ENCODE data around the gene FBF1. TPM values are rescaled to one million over a fixed set of nuclear protein-coding genes. Genes with fewer than 3 reads are reported as not detected.
"Not testable (repeated sequence)": the region's sequence is repeated elsewhere in the genome, so short reads cannot be mapped to it uniquely, and the experiment has no call there.

Gene FBF1
- total RNA-seq, 1 donor from 2014 or later, result 3.8 TPM

DNA sequence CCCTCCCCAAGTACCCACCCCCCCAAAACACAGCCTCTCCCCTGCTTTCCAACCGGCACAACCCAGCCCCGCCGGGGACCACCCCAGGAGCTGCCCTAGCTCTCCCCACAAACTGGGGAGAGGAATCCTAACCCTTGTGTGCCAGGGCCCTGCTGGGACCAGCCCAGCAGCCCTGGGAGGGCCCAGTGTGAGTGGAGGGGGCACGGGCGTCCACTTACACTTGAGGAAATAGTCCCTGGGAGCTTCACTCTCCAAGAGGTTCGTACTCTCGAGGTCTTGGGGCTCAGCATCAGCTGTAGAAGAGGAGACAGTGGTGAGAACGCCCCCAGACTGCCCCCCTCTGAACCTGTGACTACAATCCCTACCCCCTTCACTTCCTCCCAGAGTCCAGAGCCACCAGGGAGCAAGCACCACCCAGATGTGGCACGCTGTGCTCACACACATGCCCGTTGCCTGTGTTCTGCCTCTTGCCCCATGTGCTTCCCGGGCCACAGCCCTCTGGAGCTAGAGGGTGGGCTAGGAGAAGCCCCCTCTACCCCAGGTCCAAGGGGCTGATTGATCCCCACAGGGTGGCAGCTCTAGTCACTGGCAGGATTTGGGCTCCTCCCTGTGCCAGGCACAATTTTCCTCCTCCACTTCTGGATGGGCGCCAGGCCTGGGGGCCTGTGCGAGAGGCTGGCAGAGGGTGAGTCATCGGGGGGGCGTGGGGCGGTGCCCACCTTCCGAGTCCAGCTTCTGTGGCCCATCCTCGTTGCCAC is 65.5 kb downstream of the FBF1 start:
- TF ChIP-seq, protein P1, sequence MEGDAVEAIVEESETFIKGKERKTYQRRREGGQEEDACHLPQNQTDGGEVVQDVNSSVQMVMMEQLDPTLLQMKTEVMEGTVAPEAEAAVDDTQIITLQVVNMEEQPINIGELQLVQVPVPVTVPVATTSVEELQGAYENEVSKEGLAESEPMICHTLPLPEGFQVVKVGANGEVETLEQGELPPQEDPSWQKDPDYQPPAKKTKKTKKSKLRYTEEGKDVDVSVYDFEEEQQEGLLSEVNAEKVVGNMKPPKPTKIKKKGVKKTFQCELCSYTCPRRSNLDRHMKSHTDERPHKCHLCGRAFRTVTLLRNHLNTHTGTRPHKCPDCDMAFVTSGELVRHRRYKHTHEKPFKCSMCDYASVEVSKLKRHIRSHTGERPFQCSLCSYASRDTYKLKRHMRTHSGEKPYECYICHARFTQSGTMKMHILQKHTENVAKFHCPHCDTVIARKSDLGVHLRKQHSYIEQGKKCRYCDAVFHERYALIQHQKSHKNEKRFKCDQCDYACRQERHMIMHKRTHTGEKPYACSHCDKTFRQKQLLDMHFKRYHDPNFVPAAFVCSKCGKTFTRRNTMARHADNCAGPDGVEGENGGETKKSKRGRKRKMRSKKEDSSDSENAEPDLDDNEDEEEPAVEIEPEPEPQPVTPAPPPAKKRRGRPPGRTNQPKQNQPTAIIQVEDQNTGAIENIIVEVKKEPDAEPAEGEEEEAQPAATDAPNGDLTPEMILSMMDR (IDR thresholded peaks at IDR 0.05; ENCODE audit: insufficient read depth, low read length, poor library complexity, severe bottlenecking), result no peak
- no peaks in the 10 kb centered on the region for H3K27me3 ChIP-seq (ENCODE audit: control insufficient read depth, insufficient read depth, low read length)
- H3K4me3 ChIP-seq (ENCODE audit: low read depth, low read length), result no peak overlapping the region
- no peak for DNase-seq (ENCODE audit: low read depth)
- H3K36me3 ChIP-seq (ENCODE audit: control insufficient read depth, insufficient read depth, low read length), result no peaks in the 10 kb centered on the region

DNA sequence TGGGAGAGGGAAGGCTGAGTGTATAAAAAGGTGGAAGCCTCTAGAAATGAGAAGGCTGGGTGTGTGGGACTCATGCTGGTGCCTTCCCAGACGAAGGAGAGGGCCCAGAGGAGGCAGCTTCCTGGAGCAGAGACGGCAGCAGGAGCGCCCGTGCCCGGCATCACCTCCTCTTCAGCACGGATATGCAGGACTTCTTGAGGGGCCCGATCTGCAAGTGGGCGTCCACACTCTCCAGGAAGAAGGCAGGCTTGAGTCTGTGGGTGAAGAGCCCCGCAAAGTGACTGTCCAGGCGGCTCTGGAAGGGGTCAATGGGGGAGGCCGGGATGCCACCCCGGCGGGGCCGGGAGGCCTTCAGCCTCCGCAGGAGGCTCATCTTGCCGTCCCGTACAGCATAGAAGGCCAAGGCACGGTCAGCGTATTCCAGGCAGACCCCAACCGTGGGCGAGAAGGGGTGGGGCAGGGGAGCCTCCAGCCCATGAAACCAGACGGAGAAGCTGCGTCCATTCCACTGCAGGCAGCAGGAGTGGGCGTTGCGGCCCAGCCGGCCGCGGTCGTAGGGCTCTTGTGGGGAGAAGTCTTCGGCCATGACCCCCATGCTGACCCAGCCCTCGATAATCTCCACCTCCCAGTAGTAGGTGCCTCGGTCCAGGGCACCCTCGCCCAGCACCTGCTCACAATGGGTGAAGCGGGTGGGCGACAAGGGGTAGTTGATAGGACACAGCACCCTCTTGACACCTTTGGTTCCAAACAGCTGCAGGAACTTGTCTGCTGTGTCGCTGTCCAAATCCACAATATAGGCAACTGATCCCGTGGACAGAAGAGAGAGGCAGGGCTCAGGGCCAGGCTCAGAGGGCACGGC is 66.3 kb downstream of the FBF1 start:
- no peaks in the 10 kb centered on the region for H3K36me3 ChIP-seq (ENCODE audit: control insufficient read depth, insufficient read depth, low read length)
- no peaks in the 10 kb centered on the region for H3K27me3 ChIP-seq (ENCODE audit: control insufficient read depth, insufficient read depth, low read length)
- no peak overlapping the region for H3K4me3 ChIP-seq (ENCODE audit: low read depth, low read length)
- no peak for DNase-seq (ENCODE audit: low read depth)
- TF ChIP-seq, protein P1 (IDR thresholded peaks at IDR 0.05; ENCODE audit: insufficient read depth, low read length, poor library complexity, severe bottlenecking), result no peak

DNA sequence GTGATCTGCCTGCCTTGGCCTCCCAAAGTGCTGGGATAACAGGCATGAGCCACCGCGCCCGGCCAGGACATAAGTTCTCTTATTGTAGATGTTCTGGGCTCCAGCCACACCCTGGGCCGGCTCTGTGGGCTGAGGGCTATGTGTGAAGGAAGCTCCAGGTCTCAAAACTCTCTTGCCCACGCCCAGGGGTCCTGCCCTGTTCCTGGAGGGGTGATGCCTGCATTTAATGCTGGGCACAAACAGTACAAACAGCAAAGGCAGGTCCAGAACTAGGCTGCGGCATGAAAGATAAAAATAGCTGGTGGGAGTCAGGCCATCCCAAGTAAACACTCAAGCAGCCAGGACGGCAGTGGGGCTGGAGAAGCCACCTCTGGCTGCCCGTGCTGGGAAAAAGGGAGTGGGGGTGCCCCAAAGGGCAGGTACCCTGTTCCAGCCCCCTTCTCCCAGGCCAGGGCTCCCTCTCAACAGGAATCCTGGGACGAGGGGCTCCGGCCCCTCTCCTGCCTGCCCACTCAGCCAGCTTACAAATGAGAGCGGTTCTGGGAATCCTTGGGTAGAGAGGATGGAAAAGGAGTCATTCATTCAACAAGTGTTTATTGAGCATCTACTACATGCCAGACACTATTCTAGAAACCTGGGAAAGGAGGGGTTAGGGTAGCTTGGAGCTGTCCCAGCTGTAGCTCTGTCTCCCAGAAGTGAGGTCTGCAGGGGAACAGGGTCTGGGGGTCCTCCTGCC is 67.1 kb downstream of the FBF1 start:
- TF ChIP-seq, protein P1 (IDR thresholded peaks at IDR 0.05; ENCODE audit: insufficient read depth, low read length, poor library complexity, severe bottlenecking), result no peak
- H3K36me3 ChIP-seq (ENCODE audit: control insufficient read depth, insufficient read depth, low read length), result no peaks in the 10 kb centered on the region
- no peak for DNase-seq (ENCODE audit: low read depth)
- H3K27me3 ChIP-seq (ENCODE audit: control insufficient read depth, insufficient read depth, low read length), result no peaks in the 10 kb centered on the region
- H3K4me3 ChIP-seq (ENCODE audit: low read depth, low read length), result no peak overlapping the region

DNA sequence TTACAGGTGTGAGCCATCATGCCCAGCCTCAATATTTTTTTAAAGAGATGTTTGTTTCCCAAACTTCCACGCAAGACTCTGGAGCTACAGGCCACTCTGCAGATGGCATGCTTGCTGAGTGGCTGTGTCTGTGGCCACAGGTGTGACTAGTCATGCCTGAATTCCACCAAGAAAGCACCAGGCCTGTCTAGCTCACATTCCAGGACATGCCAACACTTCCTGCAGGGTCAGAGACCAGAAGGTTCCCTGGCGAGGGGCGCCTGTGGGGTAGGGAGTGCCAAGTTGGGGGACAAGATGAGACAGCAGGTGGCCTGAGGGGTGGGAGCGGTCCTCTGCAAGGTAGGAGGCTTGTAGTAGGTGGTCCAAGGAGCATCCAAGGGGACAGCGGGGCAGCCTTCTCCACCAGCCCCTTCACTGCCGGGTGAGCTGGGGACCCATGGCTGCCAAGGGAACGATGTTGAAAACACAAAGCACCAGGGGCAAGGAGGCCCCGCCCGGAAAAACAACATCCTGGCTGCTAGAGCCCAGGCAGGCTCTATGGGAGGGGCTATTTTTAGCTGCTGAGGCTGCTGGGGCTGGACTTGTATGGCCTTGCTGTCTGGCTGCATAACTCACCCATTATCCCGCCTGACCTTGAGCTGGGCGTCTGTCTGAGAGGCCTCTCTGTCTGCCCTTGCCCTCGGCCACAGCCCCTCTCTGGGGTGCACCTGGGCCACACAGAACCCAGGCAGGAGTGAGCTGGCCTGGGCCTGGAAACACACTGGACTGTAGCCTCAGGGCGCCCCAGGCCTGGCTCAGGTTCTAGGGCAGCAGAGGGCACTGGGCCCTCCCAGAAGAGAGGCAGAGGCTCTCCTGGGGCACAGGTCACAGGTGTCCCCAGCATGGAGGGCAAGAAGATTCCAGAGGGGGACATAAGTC is 68.1 kb downstream of the FBF1 start:
- Histone ChIP-seq H3K36me3 (ENCODE audit: control insufficient read depth, insufficient read depth, low read length) (no peaks in the 10 kb centered on the region), H3K27me3 (ENCODE audit: control insufficient read depth, insufficient read depth, low read length) (no peaks in the 10 kb centered on the region), H3K4me3 (ENCODE audit: low read depth, low read length) (no peak overlapping the region)
- DNase-seq (ENCODE audit: low read depth), result no peak
- TF ChIP-seq, protein P1 (IDR thresholded peaks at IDR 0.05; ENCODE audit: insufficient read depth, low read length, poor library complexity, severe bottlenecking), result no peak

DNA sequence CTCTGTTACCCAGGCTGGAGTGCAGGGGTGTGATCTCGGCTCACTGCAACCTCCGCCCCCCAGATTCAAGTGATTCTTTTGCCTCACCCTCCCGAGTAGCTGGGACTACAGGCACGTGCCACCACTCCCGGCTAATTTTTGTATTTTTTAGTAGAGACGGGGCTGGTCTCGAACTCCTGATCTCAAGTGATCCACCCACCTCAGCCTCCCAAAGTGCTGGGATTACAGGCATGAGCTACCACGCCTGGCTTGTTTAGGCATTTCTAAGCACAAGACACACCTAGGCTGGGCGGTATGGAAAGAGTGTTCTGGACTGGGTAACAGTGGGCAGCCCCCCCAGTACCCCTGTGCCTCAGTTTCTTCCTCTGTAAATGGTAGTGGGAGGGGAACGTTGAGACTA is 70.6 kb downstream of the FBF1 start:
- not testable (repeated sequence) for H3K4me3 ChIP-seq (ENCODE audit: low read depth, low read length); H3K36me3 ChIP-seq (ENCODE audit: control insufficient read depth, insufficient read depth, low read length); H3K27me3 ChIP-seq (ENCODE audit: control insufficient read depth, insufficient read depth, low read length); DNase-seq (ENCODE audit: low read depth)
